PC-9 (cell line): ENCODE data around the gene IL2RG.

Experiments used
- CTCF ChIP-seq: fragments of 200-600 bp; sonication (generic); conservative IDR thresholded peaks from 2 replicates; pipeline ENCODE4 v1.6.1; 2017; ENCODE audit warnings: mixed run types, antibody characterized with exemption, mild to moderate bottlenecking, moderate library complexity
- EZH2 ChIP-seq: fragments of 200-600 bp; sonication (generic); IDR thresholded peaks from 2 replicates; pipeline ENCODE4 v1.8.0; 2017; ENCODE audit warnings: antibody characterized with exemption, low read depth

- TF ChIP-seq CTCF = no peak
- no peak for TF ChIP-seq EZH2
Observed at GRCh38 chrX:71095981-71096759, 15.2 kb downstream of the IL2RG start.
